Left ventricle myocardium inferior (tissue), 1 donor: ENCODE measurements around the gene ARAP1. TPM values are rescaled to one million over a fixed set of nuclear protein-coding genes. Genes with fewer than 3 reads are reported as not detected.

Experiments
- DNase-seq: peaks from one replicate; pipeline ENCODE4 v3.0.0-alpha.2; 2020
- H3K27ac ChIP-seq: fragments of 200-600 bp; replicated peaks from 2 replicates; pipeline ENCODE4 v1.8.0; 2021
- H3K27me3 ChIP-seq: fragments of 200-600 bp; 2 replicates; pipeline ENCODE4 v1.8.0; 2021; ENCODE audit warnings: low read depth
- H3K36me3 ChIP-seq: fragments of 200-600 bp; 2 replicates; pipeline ENCODE4 v1.8.0; 2021
- H3K4me1 ChIP-seq: fragments of 200-600 bp; 2 replicates; pipeline ENCODE4 v1.8.0; 2021
- H3K4me3 ChIP-seq: fragments of 200-600 bp; 2 replicates; pipeline ENCODE4 v1.8.0; 2021; ENCODE audit warnings: mild to moderate bottlenecking, moderate library complexity
- H3K9me3 ChIP-seq: fragments of 200-600 bp; replicated peaks from 2 replicates; pipeline ENCODE4 v1.8.0; 2021
- intact Hi-C: fragments of 100-400 bp; cut with micrococcal nuclease; formaldehyde crosslinking; loops from one replicate; pipeline ENCODE4 v1.11.0; 2022
- total RNA-seq: library from RNA; stranded (reverse); fragmentation: NEBNext Ultra II Directional; extraction: Animal tissue kit (Norgen Biotek cat#: 25700); gene quantifications from one replicate; pipeline ENCODE4 v1.2.1, GENCODE V29; 2021
- TF ChIP-seq, protein P1 (sequence below): fragments of 200-600 bp; IDR thresholded peaks from 2 replicates; pipeline ENCODE4 v1.8.0; 2021; ENCODE audit warnings: antibody characterized with exemption, mild to moderate bottlenecking, borderline replicate concordance
- donor health status: DM: no; HTN: yes; CAD: no; lungs with severe emphysema.

The ARAP1 gene
- total RNA-seq, 1 donor from 2014 or later: 51.9 TPM

DNA sequence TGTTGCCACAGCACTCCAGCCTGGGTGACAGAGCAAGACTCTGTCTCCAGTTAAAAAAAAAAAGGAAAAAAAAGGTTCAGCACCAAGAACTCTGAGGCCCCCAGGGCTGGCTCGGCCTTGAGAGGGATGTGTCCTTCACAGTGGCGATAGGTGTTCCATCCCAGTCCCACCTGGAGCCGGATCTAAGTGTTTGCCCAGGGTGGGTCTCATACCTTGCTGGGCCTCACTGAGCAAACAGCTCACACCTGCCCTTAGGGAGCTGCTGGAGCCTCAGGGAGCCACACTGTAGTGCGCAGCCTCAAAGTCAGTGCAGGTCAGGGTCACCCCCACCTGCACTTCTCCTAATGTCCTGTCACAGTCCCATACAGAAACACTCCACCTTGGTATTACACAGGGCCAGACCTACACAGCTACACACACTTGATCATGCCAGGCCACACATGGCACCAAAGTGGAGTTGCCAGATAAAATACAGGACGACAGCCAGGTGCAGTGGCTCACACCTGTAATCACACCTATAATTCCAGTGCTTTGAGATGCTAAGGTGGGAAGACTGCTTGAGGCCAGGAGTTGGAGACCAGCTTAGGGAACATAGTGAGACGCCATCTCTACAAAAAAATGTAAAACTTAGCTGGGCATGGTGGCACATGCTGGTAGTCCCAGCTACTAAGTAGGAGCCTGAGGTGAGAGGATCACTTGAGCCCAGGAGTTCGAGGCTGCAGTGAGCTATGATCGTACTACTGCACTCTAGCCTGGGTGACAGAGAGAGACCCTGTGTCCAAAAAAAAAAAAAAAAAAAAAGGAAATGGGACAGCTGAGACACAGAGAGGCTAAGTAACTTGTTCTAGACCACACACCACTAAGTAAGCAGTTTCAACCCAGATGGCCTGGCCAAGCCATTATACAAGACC, 34.4 kb upstream of the ARAP1 start:
- no peak overlapping the region for H3K4me3 ChIP-seq
- no peaks in the 10 kb centered on the region for H3K36me3 ChIP-seq
- H3K27me3 ChIP-seq: no peaks in the 10 kb centered on the region
- no peak overlapping the region for H3K27ac ChIP-seq
- TF ChIP-seq, protein P1, sequence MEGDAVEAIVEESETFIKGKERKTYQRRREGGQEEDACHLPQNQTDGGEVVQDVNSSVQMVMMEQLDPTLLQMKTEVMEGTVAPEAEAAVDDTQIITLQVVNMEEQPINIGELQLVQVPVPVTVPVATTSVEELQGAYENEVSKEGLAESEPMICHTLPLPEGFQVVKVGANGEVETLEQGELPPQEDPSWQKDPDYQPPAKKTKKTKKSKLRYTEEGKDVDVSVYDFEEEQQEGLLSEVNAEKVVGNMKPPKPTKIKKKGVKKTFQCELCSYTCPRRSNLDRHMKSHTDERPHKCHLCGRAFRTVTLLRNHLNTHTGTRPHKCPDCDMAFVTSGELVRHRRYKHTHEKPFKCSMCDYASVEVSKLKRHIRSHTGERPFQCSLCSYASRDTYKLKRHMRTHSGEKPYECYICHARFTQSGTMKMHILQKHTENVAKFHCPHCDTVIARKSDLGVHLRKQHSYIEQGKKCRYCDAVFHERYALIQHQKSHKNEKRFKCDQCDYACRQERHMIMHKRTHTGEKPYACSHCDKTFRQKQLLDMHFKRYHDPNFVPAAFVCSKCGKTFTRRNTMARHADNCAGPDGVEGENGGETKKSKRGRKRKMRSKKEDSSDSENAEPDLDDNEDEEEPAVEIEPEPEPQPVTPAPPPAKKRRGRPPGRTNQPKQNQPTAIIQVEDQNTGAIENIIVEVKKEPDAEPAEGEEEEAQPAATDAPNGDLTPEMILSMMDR: no peak
- peaks cover 34% of the 10 kb centered on the region for H3K4me1 ChIP-seq
- no peaks in the 10 kb centered on the region for H3K9me3 ChIP-seq
- intact Hi-C loops: no loop called here
- no peak for DNase-seq

DNA sequence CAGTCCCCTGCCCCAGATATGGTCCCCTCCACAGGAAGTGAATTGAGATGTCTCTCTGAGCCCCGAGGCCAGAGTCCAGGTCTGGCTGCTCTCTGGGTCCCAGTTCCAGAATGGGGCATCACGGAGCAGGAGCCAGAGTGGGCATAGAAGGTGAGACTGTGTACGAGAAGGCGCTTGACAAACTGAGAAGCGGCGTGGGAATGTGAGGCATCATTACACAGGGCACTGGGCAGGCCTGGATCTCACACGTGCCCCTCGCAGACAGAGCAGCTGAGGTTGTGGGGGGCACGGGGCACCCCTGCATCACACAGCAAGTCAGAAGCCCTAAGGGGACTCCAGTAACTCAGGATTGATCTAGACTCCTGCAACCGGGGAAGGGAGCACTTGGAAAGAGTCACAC, 32.5 kb upstream of the ARAP1 start:
- TF ChIP-seq, protein P1: no peak
- intact Hi-C loops: no loop called here
- no peak for DNase-seq
- Histone ChIP-seq H3K27me3 (no peaks in the 10 kb centered on the region), H3K36me3 (no peaks in the 10 kb centered on the region), H3K27ac (no peak overlapping the region), H3K9me3 (no peaks in the 10 kb centered on the region), H3K4me3 (no peak overlapping the region), H3K4me1 (peaks cover 41% of the 10 kb centered on the region)

DNA sequence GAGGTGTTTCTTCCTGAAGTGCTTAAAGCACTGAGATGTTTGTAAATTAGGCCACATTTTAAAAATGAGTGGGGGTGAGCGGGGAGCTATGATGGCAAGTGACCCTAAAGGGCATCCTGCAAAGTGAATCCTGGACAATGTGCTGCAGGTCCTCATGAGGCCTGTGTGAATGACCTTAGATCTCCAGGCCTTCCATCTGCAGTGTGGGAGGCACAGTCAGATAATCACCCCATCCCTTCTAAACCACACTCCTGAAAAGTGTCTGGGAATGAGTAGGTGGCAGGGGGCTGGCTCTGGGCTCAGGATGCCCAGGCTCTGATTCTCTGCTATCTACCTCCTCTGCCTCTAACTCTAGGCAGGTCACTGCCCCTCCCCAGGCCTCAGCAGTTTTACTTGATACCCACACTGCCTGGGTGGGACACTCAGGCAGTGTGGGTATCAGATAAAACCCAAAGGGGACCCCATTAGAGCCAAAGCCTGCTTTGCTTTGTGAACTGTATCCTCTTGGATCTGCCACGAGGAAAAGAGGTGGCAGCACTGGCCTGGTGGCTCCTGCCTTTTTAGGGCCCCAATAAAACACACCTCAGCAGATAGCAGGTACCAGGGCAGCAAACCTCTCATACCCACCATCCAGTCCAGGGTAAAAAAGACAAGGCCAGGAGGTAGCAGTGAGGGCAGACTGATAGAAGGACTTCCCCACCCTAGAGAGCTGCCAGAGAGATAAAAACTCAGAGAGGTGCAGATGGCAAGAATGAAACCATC, 31.1 kb upstream of the ARAP1 start:
- H3K9me3 ChIP-seq: no peaks in the 10 kb centered on the region
- TF ChIP-seq, protein P1: no peak
- H3K4me1 ChIP-seq: peaks cover 32% of the 10 kb centered on the region
- no peak overlapping the region for H3K4me3 ChIP-seq
- H3K27me3 ChIP-seq: no peaks in the 10 kb centered on the region
- H3K36me3 ChIP-seq: no peaks in the 10 kb centered on the region
- intact Hi-C loops: no loop called here
- DNase-seq: no peak
- H3K27ac ChIP-seq: no peak overlapping the region

DNA sequence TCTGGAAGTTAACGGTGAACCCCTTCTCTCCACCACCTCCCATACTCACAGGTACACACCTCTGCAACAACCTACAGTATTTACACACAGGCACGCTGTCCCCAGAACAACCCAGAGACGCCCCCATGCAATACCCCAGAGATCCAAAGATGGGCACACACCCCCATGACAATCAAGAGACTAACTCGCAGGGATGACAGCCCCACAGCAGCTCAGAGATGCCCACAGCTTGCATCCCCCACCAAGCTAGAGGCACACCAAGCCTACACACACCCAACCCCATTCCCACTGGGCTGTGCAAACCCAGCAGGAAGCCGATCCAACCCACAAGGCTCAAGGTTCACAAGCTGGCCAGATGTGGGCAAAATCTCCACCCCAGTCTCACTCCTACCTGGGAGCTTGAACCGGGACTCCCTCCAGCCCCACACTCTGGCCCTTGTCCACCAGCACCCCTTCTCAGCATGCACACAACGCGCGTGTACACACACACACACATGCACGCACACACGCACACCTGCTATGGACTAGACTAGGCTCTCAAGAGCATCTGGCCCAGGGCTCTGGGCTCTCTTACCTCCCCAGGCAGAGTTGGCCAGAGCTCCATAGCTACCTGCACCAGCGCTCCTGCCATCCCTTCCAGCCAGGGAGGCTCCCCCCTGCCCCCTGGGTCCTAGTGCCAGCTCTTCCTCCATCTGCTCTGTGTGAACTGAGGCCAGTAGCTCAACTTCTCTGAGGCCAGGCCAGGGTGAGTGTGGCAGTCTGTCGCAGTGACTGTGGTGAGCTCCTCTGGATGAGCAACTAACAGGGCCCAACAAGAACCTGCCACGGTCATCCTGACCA, 30.1 kb upstream of the ARAP1 start:
- intact Hi-C loops: no loop called here
- no peak for DNase-seq

More for the DNA sequence above, 30.1 kb upstream of the ARAP1 start:
- Histone ChIP-seq H3K36me3 (no peaks in the 10 kb centered on the region), H3K27ac (no peak overlapping the region), H3K4me3 (peak overlapping the region; percentile 79), H3K4me1 (peaks cover 39% of the 10 kb centered on the region), H3K27me3 (no peaks in the 10 kb centered on the region), H3K9me3 (no peaks in the 10 kb centered on the region)
- TF ChIP-seq, protein P1: no peak
